ENCODE results near the gene GAS2L1.

DNA sequence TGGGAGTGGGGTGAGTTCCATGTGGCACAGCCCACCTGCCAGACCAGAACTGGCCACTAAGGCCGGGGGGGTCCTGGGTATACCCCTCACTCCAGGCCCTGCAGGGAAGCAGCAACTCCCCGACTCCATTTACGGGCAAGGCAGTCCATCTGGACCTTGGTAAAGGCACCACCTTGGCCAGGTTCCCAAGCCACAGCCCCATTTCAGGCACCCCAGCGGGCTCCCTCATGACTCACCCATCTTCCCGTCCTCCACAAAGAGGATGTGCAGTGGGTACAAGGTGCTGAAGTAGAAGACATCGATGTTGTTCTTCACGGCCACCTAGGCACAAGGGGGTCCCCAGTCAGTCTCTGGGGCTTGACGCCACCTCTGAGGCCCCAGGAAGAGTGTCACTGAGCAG, 24.8 kb downstream of the GAS2L1 start:
- TF ChIP-seq POLR2A (IDR thresholded peaks at IDR 0.05): no peak
- TF ChIP-seq, protein P1, sequence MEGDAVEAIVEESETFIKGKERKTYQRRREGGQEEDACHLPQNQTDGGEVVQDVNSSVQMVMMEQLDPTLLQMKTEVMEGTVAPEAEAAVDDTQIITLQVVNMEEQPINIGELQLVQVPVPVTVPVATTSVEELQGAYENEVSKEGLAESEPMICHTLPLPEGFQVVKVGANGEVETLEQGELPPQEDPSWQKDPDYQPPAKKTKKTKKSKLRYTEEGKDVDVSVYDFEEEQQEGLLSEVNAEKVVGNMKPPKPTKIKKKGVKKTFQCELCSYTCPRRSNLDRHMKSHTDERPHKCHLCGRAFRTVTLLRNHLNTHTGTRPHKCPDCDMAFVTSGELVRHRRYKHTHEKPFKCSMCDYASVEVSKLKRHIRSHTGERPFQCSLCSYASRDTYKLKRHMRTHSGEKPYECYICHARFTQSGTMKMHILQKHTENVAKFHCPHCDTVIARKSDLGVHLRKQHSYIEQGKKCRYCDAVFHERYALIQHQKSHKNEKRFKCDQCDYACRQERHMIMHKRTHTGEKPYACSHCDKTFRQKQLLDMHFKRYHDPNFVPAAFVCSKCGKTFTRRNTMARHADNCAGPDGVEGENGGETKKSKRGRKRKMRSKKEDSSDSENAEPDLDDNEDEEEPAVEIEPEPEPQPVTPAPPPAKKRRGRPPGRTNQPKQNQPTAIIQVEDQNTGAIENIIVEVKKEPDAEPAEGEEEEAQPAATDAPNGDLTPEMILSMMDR (IDR thresholded peaks at IDR 0.05): no peak
